OCI-LY1 (cell line): ENCODE measurements around the gene COX10.

ENCODE experiments used
- H2AFZ ChIP-seq: fragments of 200-600 bp; sonication (generic), shearing (Covaris generic); 2 replicates; pipeline ENCODE4 v1.6.0; 2014; ENCODE audit warnings: antibody characterized with exemption, mild to moderate bottlenecking, low read length
- H3F3A ChIP-seq: fragments of 200-600 bp; sonication (generic), shearing (Covaris generic); 2 replicates; pipeline ENCODE4 v1.6.0; 2014; ENCODE audit warnings: mild to moderate bottlenecking, antibody characterized with exemption, low read length, moderate library complexity; ENCODE audit not compliant: insufficient read depth
- H3K27ac ChIP-seq: fragments of 200-600 bp; sonication (generic); 2 replicates; pipeline ENCODE4 v1.5.1; 2014; ENCODE audit warnings: low read length, mixed run types, mild to moderate bottlenecking, low read depth; ENCODE audit not compliant: poor library complexity, severe bottlenecking
- H3K27me3 ChIP-seq: fragments of 200-600 bp; sonication (generic); 2 replicates; pipeline ENCODE4 v1.6.0; 2014; ENCODE audit warnings: antibody characterized with exemption, mild to moderate bottlenecking, low read length, moderate library complexity; ENCODE audit not compliant: insufficient read depth
- H3K36me3 ChIP-seq: fragments of 200-600 bp; sonication (generic); 2 replicates; pipeline ENCODE4 v1.6.1; 2014; ENCODE audit warnings: mild to moderate bottlenecking, antibody characterized with exemption, low read length, moderate library complexity, mixed read lengths; ENCODE audit not compliant: insufficient read depth
- H3K4me1 ChIP-seq: fragments of 200-600 bp; sonication (generic); 2 replicates; pipeline ENCODE4 v1.5.1; 2014; ENCODE audit warnings: mild to moderate bottlenecking, low read length, moderate library complexity; ENCODE audit not compliant: insufficient read depth, severe bottlenecking
- H3K4me2 ChIP-seq: fragments of 200-600 bp; sonication (generic), shearing (Covaris generic); 2 replicates; pipeline ENCODE4 v1.6.1; 2014; ENCODE audit warnings: low read length
- H3K4me3 ChIP-seq: fragments of 200-600 bp; sonication (generic); 2 replicates; pipeline ENCODE4 v1.5.1; 2014; ENCODE audit warnings: low read length, low read depth, mild to moderate bottlenecking, mixed read lengths; ENCODE audit not compliant: poor library complexity, severe bottlenecking
- H3K79me2 ChIP-seq: fragments of 200-600 bp; shearing (Covaris generic); 2 replicates; pipeline ENCODE4 v1.6.1; 2016; ENCODE audit warnings: mixed run types, low read length, mixed read lengths; ENCODE audit not compliant: insufficient read depth
- H3K9ac ChIP-seq: fragments of 200-600 bp; sonication (generic), shearing (Covaris generic); 2 replicates; pipeline ENCODE4 v1.6.1; 2014; ENCODE audit warnings: mild to moderate bottlenecking, low read length, mixed read lengths
- H3K9me2 ChIP-seq: fragments of 200-600 bp; sonication (generic), shearing (Covaris generic); 2 replicates; pipeline ENCODE4 v1.6.1; 2014; ENCODE audit warnings: low read depth, mild to moderate bottlenecking, low read length, mixed read lengths
- H3K9me3 ChIP-seq: fragments of 200-600 bp; shearing (Covaris generic); 2 replicates; pipeline ENCODE4 v1.6.1; 2014; ENCODE audit warnings: low read length, mixed read lengths
- H4K20me1 ChIP-seq: fragments of 200-600 bp; sonication (generic), shearing (Covaris generic); 2 replicates; pipeline ENCODE4 v1.6.0; 2016; ENCODE audit warnings: mild to moderate bottlenecking, low read length; ENCODE audit not compliant: insufficient read depth
- EZH2 ChIP-seq: fragments of 200-600 bp; sonication (generic), shearing (Covaris generic); IDR thresholded peaks from 2 replicates; pipeline ENCODE4 v1.8.0; 2017; ENCODE audit warnings: borderline replicate concordance, mixed run types, mild to moderate bottlenecking, antibody characterized with exemption, low read length, moderate library complexity, mixed read lengths
- TF ChIP-seq, protein P1 (sequence below): fragments of 200-600 bp; sonication (generic), shearing (Covaris generic); IDR thresholded peaks from 2 replicates; pipeline ENCODE4 v1.5.1; 2017; ENCODE audit warnings: mild to moderate bottlenecking, antibody characterized with exemption, low read length, moderate library complexity, mixed read lengths

Gene COX10

DNA sequence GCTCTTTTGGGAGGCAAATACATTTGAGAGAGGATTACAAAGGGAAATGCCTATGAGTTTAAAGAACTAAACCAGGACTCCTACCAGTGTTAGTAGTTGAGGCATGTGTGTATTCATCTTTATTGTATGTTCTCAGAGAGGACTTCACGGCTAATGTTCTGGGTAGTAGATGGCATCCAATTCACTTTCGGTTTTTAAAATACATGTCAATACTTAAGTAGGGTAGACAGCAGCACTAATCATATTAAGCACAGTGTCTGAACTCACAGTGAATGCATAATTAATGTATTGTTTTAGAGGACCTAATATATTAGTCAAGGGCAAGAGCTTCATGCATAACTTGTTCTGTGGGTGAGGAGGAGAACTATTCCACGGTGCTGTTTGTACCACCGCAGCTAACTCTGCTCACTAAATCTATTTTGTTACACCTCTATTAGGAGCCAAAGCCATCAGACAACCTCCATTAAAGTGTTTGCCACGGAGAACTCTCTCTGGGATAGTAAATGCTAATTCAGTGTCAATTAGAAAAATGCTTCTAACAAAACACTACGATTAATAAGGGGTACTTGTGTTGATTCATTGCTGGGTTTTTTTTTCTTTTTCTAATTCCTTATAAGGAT, 56.3 kb downstream of the COX10 start:
- Histone ChIP-seq H3K79me2 (peaks cover 7% of the 10 kb centered on the region; the same call in 1 of the 2 replicates), H3K27me3 (no peaks in the 10 kb centered on the region), H2AFZ (no peak overlapping the region), H3K27ac (no peak overlapping the region), H3K9me2 (no peaks in the 10 kb centered on the region), H3K36me3 (peaks cover under 1% of the 10 kb centered on the region; the same call in 1 of the 2 replicates), H3K4me2 (no peak overlapping the region), H3F3A (no peaks in the 10 kb centered on the region), H3K4me1 (peaks cover 9% of the 10 kb centered on the region), H3K4me3 (no peak overlapping the region), H4K20me1 (no peaks in the 10 kb centered on the region), H3K9me3 (no peaks in the 10 kb centered on the region), H3K9ac (no peak overlapping the region)
- no peak for TF ChIP-seq EZH2
- TF ChIP-seq, protein P1, sequence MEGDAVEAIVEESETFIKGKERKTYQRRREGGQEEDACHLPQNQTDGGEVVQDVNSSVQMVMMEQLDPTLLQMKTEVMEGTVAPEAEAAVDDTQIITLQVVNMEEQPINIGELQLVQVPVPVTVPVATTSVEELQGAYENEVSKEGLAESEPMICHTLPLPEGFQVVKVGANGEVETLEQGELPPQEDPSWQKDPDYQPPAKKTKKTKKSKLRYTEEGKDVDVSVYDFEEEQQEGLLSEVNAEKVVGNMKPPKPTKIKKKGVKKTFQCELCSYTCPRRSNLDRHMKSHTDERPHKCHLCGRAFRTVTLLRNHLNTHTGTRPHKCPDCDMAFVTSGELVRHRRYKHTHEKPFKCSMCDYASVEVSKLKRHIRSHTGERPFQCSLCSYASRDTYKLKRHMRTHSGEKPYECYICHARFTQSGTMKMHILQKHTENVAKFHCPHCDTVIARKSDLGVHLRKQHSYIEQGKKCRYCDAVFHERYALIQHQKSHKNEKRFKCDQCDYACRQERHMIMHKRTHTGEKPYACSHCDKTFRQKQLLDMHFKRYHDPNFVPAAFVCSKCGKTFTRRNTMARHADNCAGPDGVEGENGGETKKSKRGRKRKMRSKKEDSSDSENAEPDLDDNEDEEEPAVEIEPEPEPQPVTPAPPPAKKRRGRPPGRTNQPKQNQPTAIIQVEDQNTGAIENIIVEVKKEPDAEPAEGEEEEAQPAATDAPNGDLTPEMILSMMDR: no peak

DNA sequence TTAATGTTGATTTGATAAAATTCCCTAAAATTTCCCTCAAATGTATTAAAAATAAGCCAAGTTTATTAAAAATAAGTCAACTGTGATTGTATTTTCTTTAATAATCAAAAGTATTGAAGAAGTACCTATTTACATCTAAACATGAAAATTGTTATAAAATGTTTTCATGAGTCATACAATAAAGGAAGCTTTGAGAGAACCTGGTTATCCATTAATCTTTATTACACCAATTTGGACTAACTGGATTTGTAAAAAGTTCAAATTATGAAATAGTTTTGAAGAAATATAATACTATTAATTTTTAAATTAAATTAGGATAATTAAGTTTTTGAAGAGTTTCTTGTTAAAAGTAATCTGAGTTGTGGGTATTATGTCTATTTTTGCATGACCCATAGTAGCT, 63.8 kb downstream of the COX10 start:
- TF ChIP-seq, protein P1: no peak
- no peak for TF ChIP-seq EZH2
- no peaks in the 10 kb centered on the region for H3K4me1 ChIP-seq
- no peaks in the 10 kb centered on the region for H3K9me2 ChIP-seq

DNA sequence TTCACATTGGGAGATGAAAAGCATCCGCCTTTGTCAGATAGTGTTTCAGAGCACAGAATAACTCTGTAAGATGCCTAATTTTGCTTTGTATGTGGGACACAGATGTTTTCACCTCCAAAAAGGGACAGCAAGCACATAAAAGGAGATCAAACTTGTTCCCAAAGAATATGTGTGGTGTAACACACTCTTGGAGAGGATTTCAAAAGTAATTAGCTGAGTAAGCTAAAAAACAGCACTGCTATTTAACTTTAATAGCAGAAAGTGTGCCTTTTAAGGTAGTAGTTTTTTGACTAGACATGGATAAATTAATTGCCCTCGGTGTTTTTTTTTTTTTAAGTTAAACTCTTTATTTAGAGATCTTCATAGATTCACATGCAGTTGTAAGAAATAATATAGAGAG, 65.2 kb downstream of the COX10 start:
- Histone ChIP-seq H3K9ac (no peak overlapping the region), H3K36me3 (peaks cover 4% of the 10 kb centered on the region; the same call in 1 of the 2 replicates), H3K9me2 (no peaks in the 10 kb centered on the region), H3K4me2 (no peak overlapping the region), H3K27me3 (no peaks in the 10 kb centered on the region), H3K27ac (no peak overlapping the region), H3F3A (no peaks in the 10 kb centered on the region), H4K20me1 (no peaks in the 10 kb centered on the region), H3K4me3 (no peak overlapping the region), H2AFZ (no peak overlapping the region), H3K79me2 (no peaks in the 10 kb centered on the region), H3K9me3 (no peaks in the 10 kb centered on the region), H3K4me1 (no peaks in the 10 kb centered on the region)
- TF ChIP-seq, protein P1: no peak

More for the DNA sequence above, 63.8 kb downstream of the COX10 start:
- Histone ChIP-seq H3F3A (no peaks in the 10 kb centered on the region), H3K9me3 (no peaks in the 10 kb centered on the region), H3K4me3 (no peak overlapping the region), H3K36me3 (peaks cover 4% of the 10 kb centered on the region; the same call in 1 of the 2 replicates), H4K20me1 (no peaks in the 10 kb centered on the region), H3K27ac (no peak overlapping the region), H2AFZ (no peak overlapping the region), H3K9ac (no peak overlapping the region), H3K79me2 (no peaks in the 10 kb centered on the region), H3K27me3 (no peaks in the 10 kb centered on the region), H3K4me2 (no peak overlapping the region)
